Stimulated activated CD8-positive, alpha-beta memory T cell treated with anti-CD3 and anti-CD28 coated beads, Interleukin-2, amount 100 ng/mL, for 48 hours (primary cell): ENCODE data around the gene PFN3.
"Not testable (repeated sequence)": the region's sequence is repeated elsewhere in the genome, so short reads cannot be mapped to it uniquely, and the experiment has no call there.

Experiments used
- DNase-seq, 2 donors: peaks; one replicate each; pipeline ENCODE4 v3.0.0-alpha.2; 2020; ENCODE audit warnings: low read depth in 2 of 2

The PFN3 gene

GRCh38 chr5:177393206-177393765 lies 7.2 kb downstream of the PFN3 start:
- no peak for DNase-seq

- no peak for DNase-seq
These were observed 7.7 kb downstream of the PFN3 start for GRCh38 chr5:177392765-177393164.

DNA sequence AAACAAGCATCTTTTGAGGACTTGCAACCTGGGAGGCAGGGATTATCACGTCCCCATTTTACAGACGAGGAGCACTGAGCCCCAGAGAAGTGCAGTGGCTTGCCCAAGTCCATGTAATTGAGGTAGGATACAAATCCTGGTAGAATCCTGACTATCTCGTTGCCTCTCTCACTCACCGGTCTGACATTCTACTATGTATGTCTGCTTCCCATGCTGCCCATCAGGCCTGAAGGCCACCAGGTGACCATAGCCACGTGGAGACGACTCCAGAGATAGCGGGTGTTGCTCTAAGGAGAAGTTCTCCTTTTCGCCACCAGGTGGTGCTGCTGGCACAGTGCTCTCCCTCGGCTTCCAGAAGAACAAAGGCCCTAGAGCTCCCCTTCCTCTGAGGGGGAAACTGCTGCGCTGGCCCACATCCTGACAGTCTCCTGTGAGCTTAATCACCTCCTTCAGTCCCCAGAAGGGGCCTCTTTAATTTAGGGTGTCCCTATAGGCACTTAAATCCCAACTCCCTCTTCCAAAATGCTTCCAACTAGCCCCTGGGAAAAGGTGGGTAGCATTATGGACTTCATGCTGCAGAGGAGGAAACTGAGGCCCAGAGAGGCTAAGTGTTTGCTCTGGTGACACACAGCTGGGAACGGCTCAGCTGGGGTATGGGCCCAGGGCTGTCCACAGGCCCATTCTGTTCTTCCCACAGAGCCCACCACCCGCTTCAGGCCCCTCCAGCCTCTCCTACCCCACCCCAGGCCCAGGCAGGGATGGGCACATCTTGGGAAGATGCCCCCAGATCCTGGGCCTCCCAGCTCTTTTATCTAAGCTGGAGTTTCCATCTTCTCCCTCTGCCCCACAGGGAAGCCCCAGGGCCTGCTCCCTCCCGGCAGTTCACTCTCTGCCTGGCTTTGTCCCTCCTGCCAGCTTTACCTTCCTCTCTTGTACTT lies 9.8 kb downstream of the PFN3 start:
- peak; percentile 68 to 86 for DNase-seq

GRCh38 chr5:177389241-177390169 lies 11.0 kb downstream of the PFN3 start:
- no peak for DNase-seq

GRCh38 chr5:177388521-177389052 lies 11.9 kb downstream of the PFN3 start:
- DNase-seq: no peak

GRCh38 chr5:177387405-177387804 lies 13.1 kb downstream of the PFN3 start:
- no peak for DNase-seq

DNA sequence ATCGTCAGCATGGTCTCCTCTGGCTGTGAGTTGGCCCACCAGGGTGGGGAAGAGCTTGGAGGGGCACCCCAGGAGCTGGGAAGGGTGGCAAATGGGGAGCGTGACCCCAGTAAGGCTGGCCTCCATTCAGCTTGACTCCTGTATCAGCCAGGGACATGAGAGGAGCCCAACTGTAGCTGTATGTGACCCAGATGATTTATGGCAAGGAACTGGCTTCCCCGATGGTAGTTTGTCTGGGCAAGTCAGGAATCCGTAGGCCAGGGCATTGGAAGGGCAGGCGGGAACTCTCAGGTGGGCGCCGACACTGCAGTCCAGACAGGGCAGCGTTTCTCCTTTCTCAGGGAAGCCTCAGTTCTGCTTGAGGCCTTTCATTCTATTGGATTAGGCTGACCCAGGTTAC lies 13.9 kb downstream of the PFN3 start:
- no peak for DNase-seq

GRCh38 chr5:177385720-177386119 lies 14.7 kb downstream of the PFN3 start:
- no peak for DNase-seq

DNA sequence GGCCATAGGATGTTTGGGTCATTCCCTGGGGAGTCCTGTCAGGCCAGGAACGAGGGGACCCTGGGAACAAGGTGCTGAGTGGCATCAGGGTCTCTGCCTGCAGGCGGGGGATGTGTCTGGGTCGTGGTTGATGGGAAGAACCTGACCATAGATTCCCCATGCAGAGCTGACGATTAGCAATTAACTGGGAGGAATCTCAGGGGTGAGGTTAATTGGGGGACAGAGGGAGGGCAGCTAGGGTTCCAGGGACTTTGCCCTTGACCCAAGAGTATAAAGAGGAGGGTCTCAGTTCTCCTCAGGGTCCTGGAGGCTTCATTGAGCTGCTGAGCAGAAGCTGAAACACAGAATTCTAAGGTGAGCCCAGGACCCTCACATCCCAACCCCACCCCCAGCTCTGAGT lies 16.3 kb downstream of the PFN3 start, which contains the start of gene SLC34A1:
Gene SLC34A1, plus strand, starts transcription at position 301 of the 400 bp plus-strand sequence. CDS start 1,308 bp downstream, outside the sequence.
- DNase-seq: no peak

DNA sequence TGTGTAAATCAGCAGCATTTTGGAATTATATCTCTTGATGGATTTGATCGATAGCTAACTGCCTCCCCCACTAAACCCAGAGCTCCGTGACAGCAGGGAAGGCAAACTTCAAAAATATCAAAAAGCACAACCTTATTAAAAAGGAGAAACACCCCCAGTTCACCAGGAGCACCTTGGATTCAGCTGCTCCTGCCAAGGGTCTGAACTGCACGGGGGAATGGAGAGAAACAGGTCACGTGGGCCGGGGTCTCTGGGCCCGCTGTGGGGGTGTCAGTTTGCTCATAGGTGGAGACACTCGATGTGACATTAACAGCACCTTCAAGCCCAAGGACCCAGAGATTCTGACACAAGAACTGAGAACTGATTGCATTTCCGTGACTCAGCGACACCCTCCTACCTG lies 17.3 kb downstream of the PFN3 start:
- DNase-seq: no peak

DNA sequence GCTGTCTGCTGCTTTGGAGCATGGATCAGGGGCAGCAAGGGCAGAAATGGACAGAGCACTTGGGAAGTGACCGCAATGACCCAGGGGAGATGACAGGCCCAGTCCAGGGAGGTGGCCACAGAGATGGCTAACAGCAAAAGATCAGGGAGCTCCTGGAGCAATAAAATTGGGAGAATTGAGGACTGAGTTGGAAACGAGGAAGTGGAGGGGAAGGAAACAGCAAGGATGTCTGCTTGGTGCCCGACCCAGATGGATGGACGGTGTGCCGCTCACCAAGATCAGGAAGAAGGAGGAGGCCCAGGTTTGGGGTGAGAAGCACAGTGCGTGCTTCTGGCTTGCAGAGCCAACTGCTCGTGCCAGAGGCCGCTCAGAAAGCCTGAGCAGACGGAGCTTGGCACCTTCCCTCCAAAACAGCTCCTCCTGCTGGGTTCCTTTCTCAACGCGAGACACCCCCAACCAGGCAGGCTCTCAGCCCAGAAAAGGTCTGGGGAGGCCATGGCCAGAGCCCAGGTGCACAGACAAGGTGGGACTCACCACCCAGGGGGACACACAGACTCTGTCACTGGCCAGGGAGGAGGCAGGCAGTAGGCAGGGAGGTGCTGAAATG lies 17.9 kb downstream of the PFN3 start:
- DNase-seq: no peak

DNA sequence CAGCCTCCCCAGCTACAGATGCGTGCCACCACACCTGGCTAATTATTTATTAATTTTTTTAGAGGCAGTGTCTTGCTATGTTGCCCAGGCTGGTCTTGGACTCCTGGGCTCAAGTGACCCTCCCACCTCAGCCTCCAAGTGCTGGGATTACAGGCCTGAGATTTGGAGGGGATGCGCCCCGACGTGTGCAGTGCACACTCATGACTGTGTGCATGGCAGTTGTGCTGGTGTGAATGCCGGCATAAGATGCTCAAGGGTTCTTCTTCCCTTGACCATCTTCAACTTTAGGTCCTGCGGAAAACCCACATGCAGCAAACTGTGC lies 19.7 kb downstream of the PFN3 start:
- DNase-seq: no peak

DNA sequence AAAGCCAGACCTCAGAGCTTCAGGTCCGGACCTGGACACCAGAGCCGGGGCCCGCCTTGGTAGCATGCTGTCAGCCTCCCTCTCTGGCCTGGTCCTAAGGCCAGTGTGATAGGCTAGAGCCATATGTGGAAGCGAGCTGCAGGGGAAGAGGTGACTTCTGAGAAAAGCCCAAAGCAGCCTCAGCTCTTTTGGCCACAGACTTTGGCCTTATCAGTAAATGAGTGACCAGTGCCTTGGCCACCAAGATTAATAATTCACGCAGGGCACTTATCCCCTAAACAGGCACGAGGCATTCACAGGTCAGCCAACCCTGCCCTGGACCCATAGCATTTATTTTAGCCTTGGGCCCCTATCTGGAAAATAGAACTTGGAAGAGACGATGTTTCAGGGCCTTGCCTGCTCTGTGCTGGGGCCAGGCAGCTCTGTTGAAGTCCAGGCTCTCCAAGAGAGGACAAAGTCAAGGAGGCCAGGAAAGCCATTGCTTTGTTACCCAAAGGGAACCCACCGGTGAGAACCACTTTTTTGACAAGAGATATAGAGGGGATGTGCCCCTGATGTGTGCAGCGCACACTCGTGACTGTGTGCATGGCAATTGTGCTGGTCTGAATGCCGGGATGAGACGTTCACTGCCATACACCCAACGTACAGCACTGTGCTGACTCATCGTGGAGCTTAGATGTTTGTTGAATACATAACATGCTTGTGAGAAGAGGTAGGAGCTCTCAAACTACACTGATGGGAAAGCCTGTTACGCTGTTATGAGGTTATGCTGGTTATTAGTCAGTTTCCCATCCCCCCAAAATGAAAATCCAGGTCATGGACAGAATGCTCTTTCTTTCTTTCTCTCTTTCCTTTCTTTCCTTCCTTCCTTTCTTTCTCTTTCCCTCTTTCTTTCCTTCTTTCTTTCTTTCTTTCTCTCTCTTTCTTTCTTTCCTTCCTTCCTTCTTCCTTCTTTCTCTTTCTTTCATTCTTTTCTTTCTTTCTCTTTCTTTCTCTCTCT lies 21.3 kb downstream of the PFN3 start:
- no peak for DNase-seq

DNA sequence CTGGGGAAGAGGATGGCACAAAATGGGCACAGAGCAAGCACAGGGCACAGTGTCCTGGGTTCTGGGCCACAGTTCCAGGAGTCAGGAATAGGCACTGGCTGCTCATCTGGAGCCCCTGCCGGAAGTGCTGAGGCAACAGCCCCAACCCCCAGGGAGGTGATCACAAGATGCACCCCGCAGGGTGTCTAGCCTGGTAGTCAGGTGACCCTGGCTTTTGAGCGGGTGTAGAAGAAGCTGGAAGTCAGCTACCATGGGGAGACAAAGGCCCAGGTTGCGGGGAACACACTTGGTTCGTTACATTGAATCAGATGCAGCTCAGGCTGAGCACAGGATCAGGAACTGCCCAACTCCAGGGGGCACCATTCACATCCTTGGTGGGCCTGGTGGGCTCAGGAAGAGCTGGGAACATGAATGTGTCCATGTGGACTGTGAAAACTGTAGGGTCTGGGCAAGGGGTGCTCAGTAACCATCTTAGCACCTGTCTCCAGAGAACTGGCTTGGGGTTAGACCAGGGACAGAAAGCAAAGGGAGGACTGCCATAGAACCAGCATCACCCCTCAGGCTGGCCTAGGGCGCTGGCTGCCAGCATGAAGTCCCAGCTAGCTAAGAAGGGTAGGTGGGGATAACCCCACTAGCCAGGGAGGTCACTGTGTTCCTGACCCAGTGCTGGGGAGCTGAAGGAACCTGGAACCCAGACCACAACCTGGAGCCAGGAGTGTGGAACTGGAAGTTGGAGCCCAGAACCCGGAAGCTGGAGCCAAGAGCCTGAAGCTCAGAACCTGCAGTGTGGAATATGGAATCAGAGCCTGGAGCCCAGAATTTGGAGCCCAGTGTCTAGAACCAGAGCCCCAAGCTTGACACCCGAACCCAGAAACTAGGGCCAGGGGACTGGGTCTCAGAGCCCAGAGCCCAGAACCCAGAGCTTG lies 22.3 kb downstream of the PFN3 start:
- no peak for DNase-seq

DNA sequence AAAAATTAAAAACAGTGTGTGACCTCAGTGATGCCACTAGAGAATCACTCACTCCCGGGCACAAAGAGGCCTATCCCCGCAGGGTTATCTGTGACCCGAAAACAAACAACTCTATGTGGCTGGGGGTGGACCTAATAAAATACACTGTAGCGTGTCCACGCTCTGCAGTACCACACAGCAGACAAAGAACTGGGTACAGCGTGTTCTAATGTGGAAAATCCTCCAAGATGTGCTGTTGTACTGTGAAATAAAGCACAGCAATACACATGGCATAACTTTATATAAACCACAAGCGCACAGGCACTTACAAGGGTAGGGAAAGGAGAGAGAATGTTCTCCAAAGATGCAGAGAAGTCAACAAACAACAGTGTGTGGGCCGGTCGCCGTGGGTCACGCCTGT lies 24.4 kb downstream of the PFN3 start:
- DNase-seq: no peak

DNA sequence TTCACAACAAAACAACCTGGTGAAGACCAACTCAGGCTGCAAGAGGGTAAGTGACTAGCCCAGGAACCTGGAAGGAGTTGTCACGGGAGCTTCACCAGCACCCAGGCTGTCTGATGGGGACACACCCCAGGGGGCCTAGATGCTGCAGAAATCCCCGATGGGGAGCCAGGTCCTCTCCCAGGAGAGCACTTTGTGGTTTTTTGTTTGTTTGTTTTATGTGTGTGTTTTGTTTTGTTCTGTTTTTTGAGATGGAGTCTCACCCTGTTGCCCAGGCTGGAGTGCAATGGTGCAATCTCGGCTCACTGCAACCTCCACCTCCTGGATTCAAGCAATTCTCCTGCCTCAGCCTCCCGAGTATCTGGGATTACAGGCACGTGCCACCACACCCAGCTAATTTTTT lies 24.9 kb downstream of the PFN3 start:
- DNase-seq: not testable (repeated sequence)

DNA sequence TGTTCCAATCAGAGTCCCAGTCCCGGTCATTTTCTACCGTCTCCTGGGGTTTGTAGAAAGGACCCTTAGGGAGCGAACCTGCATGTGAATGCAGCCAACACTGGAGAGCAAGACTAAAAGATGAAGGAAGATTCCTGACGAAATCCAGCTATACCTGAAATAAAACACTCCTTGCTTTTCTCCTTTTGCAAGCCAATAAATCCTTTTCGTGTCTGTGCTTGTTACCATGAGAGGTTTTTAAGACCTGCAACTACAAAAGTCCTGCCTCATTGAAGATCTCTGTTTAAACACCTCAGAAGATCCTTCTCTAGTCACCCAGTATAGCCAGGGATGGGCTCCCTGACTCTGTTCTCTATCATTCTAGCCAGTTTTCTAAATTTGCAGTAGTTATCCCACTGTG lies 26.2 kb downstream of the PFN3 start:
- no peak for DNase-seq

DNA sequence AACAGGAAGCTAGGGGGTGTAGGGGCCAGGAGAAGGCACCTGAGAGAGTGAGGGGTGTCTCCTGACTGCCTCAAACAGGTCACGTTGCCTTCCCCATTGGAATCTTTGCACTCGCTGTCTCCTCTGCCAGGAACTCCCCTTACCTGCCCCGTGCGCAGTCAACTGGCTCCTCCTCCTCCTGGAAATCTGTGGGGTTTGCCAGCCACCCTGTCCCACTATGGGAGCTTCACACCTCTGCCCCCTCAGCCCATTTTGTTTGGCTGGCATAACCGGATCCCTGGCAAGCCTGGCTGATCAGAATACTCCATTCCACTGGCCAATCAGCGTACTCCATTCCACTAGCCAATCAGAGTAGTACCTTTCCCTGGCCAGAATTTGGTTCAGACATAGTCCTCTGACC lies 26.7 kb downstream of the PFN3 start:
- DNase-seq: no peak

- no peak for DNase-seq
These were observed 27.6 kb downstream of the PFN3 start for GRCh38 chr5:177372910-177373309.
